HEK293 (cell line): ENCODE data around the gene MAPKAPK3.

ENCODE experiments used
- CTCF ChIA-PET: fragments of 350-600 bp; formaldehyde crosslinking; extraction: SDS; loops from one replicate; lab custom pipeline; 2021; ENCODE audit warnings: antibody characterized with exemption; lab: Yijun Ruan, JAX
- POLR2A ChIA-PET: fragments of 300-600 bp; formaldehyde crosslinking; extraction: SDS; loops from one replicate; lab custom pipeline; 2020; ENCODE audit warnings: antibody characterized with exemption, inconsistent platforms; lab: Yijun Ruan, JAX
- H3K27ac ChIP-seq: fragments of 200-500 bp; sonication (Bioruptor generic); 2 replicates; pipeline ENCODE4 v1.5.1; 2014; ENCODE audit warnings: low read depth, low read length, control low read depth, inconsistent platforms; ENCODE audit errors: extremely low read depth
- H3K36me3 ChIP-seq, 2 experiments: fragments of 200-500 bp in 1 of 2; sonication (Bioruptor generic) in 1 of 2; 1 replicate in 1 of 2; 2 replicates in 1 of 2; pipeline ENCODE4 v1.5.1; 2014 to 2017; ENCODE audit warnings: inconsistent platforms in 2 of 2, low read length in 2 of 2; ENCODE audit not compliant: control insufficient read depth in 2 of 2, insufficient read depth in 1 of 2
- H3K4me1 ChIP-seq: fragments of 200-500 bp; sonication (Bioruptor generic); 2 replicates; pipeline ENCODE4 v1.5.1; 2014; ENCODE audit warnings: mild to moderate bottlenecking, low read length, inconsistent platforms; ENCODE audit not compliant: control insufficient read depth, insufficient read depth
- H3K4me3 ChIP-seq: 2 replicates; pipeline ENCODE4 v1.5.1; 2011; ENCODE audit warnings: low read depth, mild to moderate bottlenecking, control low read depth, low read length, moderate library complexity
- H3K9me3 ChIP-seq: fragments of 200-500 bp; sonication (Bioruptor generic); 2 replicates; pipeline ENCODE4 v1.5.1; 2014; ENCODE audit warnings: low read depth, low read length, inconsistent platforms; ENCODE audit not compliant: control insufficient read depth, insufficient read depth
- ATF2 ChIP-seq: fragments of 450-650 bp; formaldehyde crosslinking; IDR thresholded peaks from 2 replicates; pipeline ENCODE4 v1.5.1; 2016; ENCODE audit warnings: missing biosample characterization, missing genetic modification characterization, low read depth
- EGR2 ChIP-seq: fragments of 450-650 bp; formaldehyde crosslinking; IDR thresholded peaks from 2 replicates; pipeline ENCODE4 v1.5.1; 2016; ENCODE audit warnings: low read depth, missing biosample characterization, missing genetic modification characterization
- OVOL3 ChIP-seq: fragments of 450-650 bp; formaldehyde crosslinking; IDR thresholded peaks from 2 replicates; pipeline ENCODE4 v1.5.1; 2016; ENCODE audit warnings: missing biosample characterization, missing genetic modification characterization
- ZBTB1 ChIP-seq: fragments of 450-650 bp; formaldehyde crosslinking; IDR thresholded peaks from 2 replicates; pipeline ENCODE4 v1.5.1; 2016; ENCODE audit warnings: missing biosample characterization, missing genetic modification characterization
- ZFHX2 ChIP-seq: fragments of 450-650 bp; formaldehyde crosslinking; conservative IDR thresholded peaks from 2 replicates; pipeline ENCODE4 v1.5.1; 2016; ENCODE audit warnings: missing biosample characterization, missing genetic modification characterization
- ZNF426 ChIP-seq: fragments of 450-650 bp; formaldehyde crosslinking; IDR thresholded peaks from 2 replicates; pipeline ENCODE4 v1.5.1; 2017; ENCODE audit warnings: missing biosample characterization, missing genetic modification characterization, mild to moderate bottlenecking, inconsistent platforms, moderate library complexity
- ZNF530 ChIP-seq: fragments of 450-650 bp; formaldehyde crosslinking; IDR thresholded peaks from 2 replicates; pipeline ENCODE4 v1.5.1; 2016; ENCODE audit warnings: low read depth, missing biosample characterization, missing genetic modification characterization
- ZNF621 ChIP-seq: fragments of 450-650 bp; formaldehyde crosslinking; IDR thresholded peaks from 2 replicates; pipeline ENCODE4 v1.5.1; 2017; ENCODE audit warnings: missing biosample characterization, missing genetic modification characterization
- ZNF626 ChIP-seq: fragments of 450-650 bp; sonication (Bioruptor Pico); formaldehyde crosslinking; IDR thresholded peaks from 2 replicates; pipeline ENCODE4 v1.5.1; 2018; ENCODE audit warnings: missing biosample characterization, missing genetic modification characterization, inconsistent platforms
- ZNF654 ChIP-seq: fragments of 450-650 bp; formaldehyde crosslinking; IDR thresholded peaks from 2 replicates; pipeline ENCODE4 v1.5.1; 2016; ENCODE audit warnings: low read depth, missing biosample characterization, missing genetic modification characterization
- TF ChIP-seq, protein P1 (sequence below): fragments of 450-650 bp; formaldehyde crosslinking; IDR thresholded peaks from 2 replicates; pipeline ENCODE4 v1.5.1; 2016; ENCODE audit warnings: missing biosample characterization, missing genetic modification characterization
- TF ChIP-seq, protein P2 (sequence below): fragments of 450-650 bp; formaldehyde crosslinking; IDR thresholded peaks from 2 replicates; pipeline ENCODE4 v1.5.1; 2017; ENCODE audit warnings: missing biosample characterization, missing genetic modification characterization

Gene MAPKAPK3

GRCh38 chr3:50652709-50653108 is 35.8 kb downstream of the MAPKAPK3 start (continued):
- TF ChIP-seq ZNF621 (tag by site-specific recombination) (no peak), ZNF530 (no peak), ZNF654 (tag by site-specific recombination) (peak; percentile 20; the same call in 1 of the 2 replicates), ZBTB1 (no peak), ATF2 (tag by site-specific recombination) (no peak)

- CTCF ChIA-PET: interaction anchor here (0.7 to 5.0 kb wide), 6 partner anchors 22 to 82 kb away, joined by 3 to 61 read pairs (median 8); partner anchors contain the start of gene MAPKAPK3
Measured at GRCh38 chr3:50653937-50654595, 37.1 kb downstream of the MAPKAPK3 start.

DNA sequence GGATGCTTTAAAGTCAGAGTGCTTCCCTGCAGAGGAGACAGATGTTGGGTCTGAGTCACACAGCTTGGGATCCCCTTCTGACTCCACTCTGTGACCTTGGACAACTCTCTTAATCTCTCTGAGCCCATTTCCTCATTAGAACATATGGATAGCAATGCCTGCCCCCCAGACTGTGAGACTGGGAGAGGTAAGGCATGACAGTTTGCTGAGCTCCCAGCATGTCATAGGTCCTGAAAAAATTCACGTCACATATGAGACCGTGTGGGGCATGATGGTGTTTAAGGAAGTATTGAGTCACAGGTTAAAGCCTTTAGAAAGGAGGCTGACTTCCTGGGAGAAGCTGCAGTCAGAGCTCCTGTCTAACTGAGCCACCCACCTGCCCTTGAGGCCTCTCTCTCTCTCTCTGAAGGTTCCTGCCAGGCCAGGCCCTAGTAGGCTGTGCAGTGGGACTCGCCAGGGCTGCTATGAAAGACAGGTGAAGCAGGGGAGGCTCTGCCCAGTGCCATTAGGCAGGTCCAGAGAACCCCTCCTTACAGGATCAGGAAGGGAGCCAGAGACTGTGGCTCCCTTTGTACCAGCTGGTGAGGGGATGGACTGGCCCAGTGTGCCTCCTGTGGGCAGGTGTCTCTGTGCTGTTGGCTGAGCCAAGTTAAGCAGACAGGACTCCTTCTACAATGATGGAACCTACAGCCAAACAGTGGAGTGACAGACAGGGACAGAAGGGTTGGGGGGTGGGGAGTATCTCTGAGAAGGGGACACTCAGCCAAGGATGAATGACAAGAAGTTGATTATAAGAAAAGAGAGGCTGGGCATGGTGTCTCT is 38.3 kb downstream of the MAPKAPK3 start:
- Histone ChIP-seq H3K36me3 (no peaks in the 10 kb centered on the region), H3K9me3 (no peaks in the 10 kb centered on the region), H3K4me3 (no peak overlapping the region), H3K4me1 (no peaks in the 10 kb centered on the region), H3K27ac (no peak overlapping the region)
- ChIA-PET CTCF (interaction anchor here (0.6 to 5.0 kb wide), 5 partner anchors 24 to 448 kb away, joined by 3 to 61 read pairs (median 3); partner anchors contain the start of gene MAPKAPK3), POLR2A (no interaction called here)
- TF ChIP-seq OVOL3 (tag by site-specific recombination) (no peak), ZNF626 (tag by site-specific recombination) (no peak)
- TF ChIP-seq, protein P1, sequence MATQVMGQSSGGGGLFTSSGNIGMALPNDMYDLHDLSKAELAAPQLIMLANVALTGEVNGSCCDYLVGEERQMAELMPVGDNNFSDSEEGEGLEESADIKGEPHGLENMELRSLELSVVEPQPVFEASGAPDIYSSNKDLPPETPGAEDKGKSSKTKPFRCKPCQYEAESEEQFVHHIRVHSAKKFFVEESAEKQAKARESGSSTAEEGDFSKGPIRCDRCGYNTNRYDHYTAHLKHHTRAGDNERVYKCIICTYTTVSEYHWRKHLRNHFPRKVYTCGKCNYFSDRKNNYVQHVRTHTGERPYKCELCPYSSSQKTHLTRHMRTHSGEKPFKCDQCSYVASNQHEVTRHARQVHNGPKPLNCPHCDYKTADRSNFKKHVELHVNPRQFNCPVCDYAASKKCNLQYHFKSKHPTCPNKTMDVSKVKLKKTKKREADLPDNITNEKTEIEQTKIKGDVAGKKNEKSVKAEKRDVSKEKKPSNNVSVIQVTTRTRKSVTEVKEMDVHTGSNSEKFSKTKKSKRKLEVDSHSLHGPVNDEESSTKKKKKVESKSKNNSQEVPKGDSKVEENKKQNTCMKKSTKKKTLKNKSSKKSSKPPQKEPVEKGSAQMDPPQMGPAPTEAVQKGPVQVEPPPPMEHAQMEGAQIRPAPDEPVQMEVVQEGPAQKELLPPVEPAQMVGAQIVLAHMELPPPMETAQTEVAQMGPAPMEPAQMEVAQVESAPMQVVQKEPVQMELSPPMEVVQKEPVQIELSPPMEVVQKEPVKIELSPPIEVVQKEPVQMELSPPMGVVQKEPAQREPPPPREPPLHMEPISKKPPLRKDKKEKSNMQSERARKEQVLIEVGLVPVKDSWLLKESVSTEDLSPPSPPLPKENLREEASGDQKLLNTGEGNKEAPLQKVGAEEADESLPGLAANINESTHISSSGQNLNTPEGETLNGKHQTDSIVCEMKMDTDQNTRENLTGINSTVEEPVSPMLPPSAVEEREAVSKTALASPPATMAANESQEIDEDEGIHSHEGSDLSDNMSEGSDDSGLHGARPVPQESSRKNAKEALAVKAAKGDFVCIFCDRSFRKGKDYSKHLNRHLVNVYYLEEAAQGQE: peak; percentile 16; the same call in 1 of the 2 replicates
- TF ChIP-seq, protein P2, sequence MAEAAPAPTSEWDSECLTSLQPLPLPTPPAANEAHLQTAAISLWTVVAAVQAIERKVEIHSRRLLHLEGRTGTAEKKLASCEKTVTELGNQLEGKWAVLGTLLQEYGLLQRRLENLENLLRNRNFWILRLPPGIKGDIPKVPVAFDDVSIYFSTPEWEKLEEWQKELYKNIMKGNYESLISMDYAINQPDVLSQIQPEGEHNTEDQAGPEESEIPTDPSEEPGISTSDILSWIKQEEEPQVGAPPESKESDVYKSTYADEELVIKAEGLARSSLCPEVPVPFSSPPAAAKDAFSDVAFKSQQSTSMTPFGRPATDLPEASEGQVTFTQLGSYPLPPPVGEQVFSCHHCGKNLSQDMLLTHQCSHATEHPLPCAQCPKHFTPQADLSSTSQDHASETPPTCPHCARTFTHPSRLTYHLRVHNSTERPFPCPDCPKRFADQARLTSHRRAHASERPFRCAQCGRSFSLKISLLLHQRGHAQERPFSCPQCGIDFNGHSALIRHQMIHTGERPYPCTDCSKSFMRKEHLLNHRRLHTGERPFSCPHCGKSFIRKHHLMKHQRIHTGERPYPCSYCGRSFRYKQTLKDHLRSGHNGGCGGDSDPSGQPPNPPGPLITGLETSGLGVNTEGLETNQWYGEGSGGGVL: no peak

More at GRCh38 chr3:50653937-50654595, 37.1 kb downstream of the MAPKAPK3 start:
- TF ChIP-seq ZFHX2 (tag by site-specific recombination): peak; percentile 42
- TF ChIP-seq EGR2: peak; percentile 59
- no peak for TF ChIP-seq ZNF426 (tag by site-specific recombination)
- no peaks in the 10 kb centered on the region for H3K36me3 ChIP-seq
- H3K27ac ChIP-seq: no peak overlapping the region
- H3K9me3 ChIP-seq: no peaks in the 10 kb centered on the region
- POLR2A ChIA-PET: interaction anchor here (1.4 kb wide), 1 partner anchor 38 kb away, joined by 4 read pairs; no protein-coding TSS in a partner anchor
- no peaks in the 10 kb centered on the region for H3K4me1 ChIP-seq
- H3K4me3 ChIP-seq: no peak overlapping the region
